Activated B cell treated with CpG ODN at 0.5 μM for 24 hours (primary cell): ENCODE measurements around the gene EIF3CL. TPM values are rescaled to one million over a fixed set of nuclear protein-coding genes. Genes with fewer than 3 reads are reported as not detected.
A peak's percentile ranks its signal among the peaks of the same experiment; 100 is the strongest.
"Not testable (repeated sequence)": the region's sequence is repeated elsewhere in the genome, so short reads cannot be mapped to it uniquely, and the experiment has no call there.

Experiments
- ATAC-seq: fragments of 200-7000 bp; cut with Tn5 transposase; one replicate; pipeline ENCODE4 v1.10.0; 2021; ENCODE audit warnings: low read depth, mild to moderate bottlenecking, moderate library complexity
- CTCF ChIA-PET: fragments of 350-600 bp; sonication (Branson Sonifier 250); formaldehyde crosslinking; loops from one replicate; lab custom pipeline; 2021; ENCODE audit warnings: antibody characterized with exemption; lab: Charles Lee
- POLR2A ChIA-PET: fragments of 350-600 bp; sonication (Branson Sonifier 250); formaldehyde crosslinking; loops from one replicate; lab custom pipeline; 2021; ENCODE audit warnings: antibody characterized with exemption; lab: Charles Lee
- DNase-seq: peaks from one replicate; pipeline ENCODE4 v3.0.0; 2022
- H3K27ac Mint-ChIP-seq: one replicate; pipeline ENCODE4 v1.8.0; 2020; ENCODE audit warnings: mixed read lengths
- H3K27me3 Mint-ChIP-seq: one replicate; pipeline ENCODE4 v1.8.0; 2021; ENCODE audit warnings: mixed read lengths
- H3K36me3 Mint-ChIP-seq: one replicate; pipeline ENCODE4 v1.8.0; 2021; ENCODE audit warnings: low read depth, mixed read lengths
- H3K4me1 Mint-ChIP-seq: one replicate; pipeline ENCODE4 v1.8.0; 2021; ENCODE audit warnings: mixed read lengths
- H3K4me3 Mint-ChIP-seq: one replicate; pipeline ENCODE4 v1.8.0; 2020; ENCODE audit warnings: mild to moderate bottlenecking, mixed read lengths
- H3K9me3 Mint-ChIP-seq: one replicate; pipeline ENCODE4 v1.8.0; 2020; ENCODE audit warnings: mixed read lengths
- intact Hi-C: fragments of 100-400 bp; cut with micrococcal nuclease; formaldehyde crosslinking; loops from one replicate; pipeline ENCODE4 v1.15.1; 2024
- total RNA-seq: library from RNA; stranded (reverse); gene quantifications from 2 replicates; pipeline ENCODE4 v1.2.3, GENCODE V29; 2022

The EIF3CL gene
- total RNA-seq, 1 donor from 2014 or later = 99.8 TPM

DNA sequence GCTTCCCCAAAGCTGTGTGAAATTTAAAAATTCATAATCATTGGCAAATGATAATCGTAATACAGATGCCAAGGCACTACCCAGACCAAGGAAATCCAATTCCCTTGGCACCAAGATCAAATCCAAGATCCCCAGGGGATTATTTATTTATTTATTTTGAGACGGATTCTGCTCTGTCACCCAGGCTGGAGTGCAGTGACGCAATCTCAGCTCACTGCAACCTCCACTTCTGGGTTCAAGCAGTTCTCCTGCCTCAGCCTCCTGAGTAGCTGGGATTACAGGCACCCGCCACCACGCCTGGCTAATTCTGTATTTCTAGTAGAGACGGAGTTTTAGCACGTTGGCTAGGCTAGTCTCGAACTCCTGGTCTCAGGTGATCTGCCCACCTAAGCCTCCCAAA, 68.0 kb downstream of the EIF3CL start:
- CTCF ChIA-PET, H3K36me3 Mint-ChIP-seq, H3K27ac Mint-ChIP-seq, intact Hi-C loops, DNase-seq, ATAC-seq, H3K4me1 Mint-ChIP-seq, POLR2A ChIA-PET, H3K4me3 Mint-ChIP-seq, H3K27me3 Mint-ChIP-seq, H3K9me3 Mint-ChIP-seq: not testable (repeated sequence)

DNA sequence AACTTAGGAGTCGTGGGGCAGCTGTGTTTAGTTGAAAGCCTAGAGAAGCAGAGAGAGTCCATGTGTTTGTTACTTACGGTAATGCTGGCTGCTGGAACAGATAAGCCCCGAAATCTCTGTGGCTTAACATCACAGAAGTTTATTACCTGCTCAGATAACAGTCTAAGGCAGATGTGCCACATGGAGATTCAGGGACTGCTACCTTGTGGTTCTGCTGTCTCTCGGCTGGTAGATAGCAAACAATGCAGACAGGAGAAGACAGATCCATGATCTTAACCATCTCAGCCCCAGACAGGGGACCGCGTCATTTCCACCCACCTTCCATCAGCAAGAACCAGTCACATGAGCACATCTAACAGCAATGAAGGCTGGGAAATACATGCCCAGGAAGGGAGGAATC, 71.0 kb downstream of the EIF3CL start:
- H3K4me3 Mint-ChIP-seq, CTCF ChIA-PET, ATAC-seq, H3K27me3 Mint-ChIP-seq, H3K4me1 Mint-ChIP-seq, DNase-seq, H3K27ac Mint-ChIP-seq, H3K36me3 Mint-ChIP-seq, intact Hi-C loops, POLR2A ChIA-PET, H3K9me3 Mint-ChIP-seq: not testable (repeated sequence)

GRCh38 chr16:28330981-28331380, 72.7 kb downstream of the EIF3CL start:
- H3K4me1 Mint-ChIP-seq, H3K36me3 Mint-ChIP-seq, ATAC-seq, CTCF ChIA-PET, H3K27me3 Mint-ChIP-seq, intact Hi-C loops, POLR2A ChIA-PET, H3K9me3 Mint-ChIP-seq, H3K27ac Mint-ChIP-seq, DNase-seq, H3K4me3 Mint-ChIP-seq: not testable (repeated sequence)

GRCh38 chr16:28330232-28330631, 73.4 kb downstream of the EIF3CL start:
- H3K27ac Mint-ChIP-seq, H3K4me1 Mint-ChIP-seq, intact Hi-C loops, POLR2A ChIA-PET, H3K4me3 Mint-ChIP-seq, H3K27me3 Mint-ChIP-seq, DNase-seq, H3K9me3 Mint-ChIP-seq, H3K36me3 Mint-ChIP-seq, CTCF ChIA-PET: not testable (repeated sequence)
- peak; percentile 55 for ATAC-seq

Other genes with a start within 250 kb of the EIF3CL start
- gene XPO6, start 191.9 kb downstream of the EIF3CL start, total RNA-seq = 212 and 236 TPM in 2 replicates
- 0.39 and 0.58 TPM in 2 replicates for gene SBK1, start 111.3 kb downstream of the EIF3CL start, total RNA-seq
- 2.1 and 6.8 TPM in 2 replicates for gene NPIPB6, start 40.3 kb downstream of the EIF3CL start, total RNA-seq
- gene NPIPB7, start 68.5 kb upstream of the EIF3CL start, total RNA-seq = 0.34 TPM in 1 of 2 replicates, not detected in the other
- 27.9 and 32.0 TPM in 2 replicates for gene CLN3, start 88.2 kb upstream of the EIF3CL start, total RNA-seq
- gene APOBR, start 90.8 kb upstream of the EIF3CL start, total RNA-seq = 2.9 and 3.2 TPM in 2 replicates
- gene IL27, start 103.0 kb upstream of the EIF3CL start, total RNA-seq = not detected in 2 replicates
- gene NUPR1, start 135.1 kb upstream of the EIF3CL start, total RNA-seq = not detected in 2 replicates
- 34.1 and 40.3 TPM in 2 replicates for gene SGF29, start 150.1 kb upstream of the EIF3CL start, total RNA-seq
- 0.24 TPM in 1 of 2 replicates, not detected in the other for gene SULT1A2, start 193.2 kb upstream of the EIF3CL start, total RNA-seq
- gene SULT1A1, start 206.2 kb upstream of the EIF3CL start, total RNA-seq = 2.1 and 3.3 TPM in 2 replicates
- 0.11 TPM in 1 of 2 replicates, not detected in the other for gene NPIPB8, start 234.2 kb upstream of the EIF3CL start, total RNA-seq